Heart left ventricle (tissue), 16 donors: ENCODE measurements around the gene FGF6. TPM values are rescaled to one million over a fixed set of nuclear protein-coding genes. Genes with fewer than 3 reads are reported as not detected.
A peak's percentile ranks its signal among the peaks of the same experiment; 100 is the strongest.

Experiments
- ATAC-seq, 4 donors: fragments of 200-7000 bp; cut with Tn5 transposase; one replicate each; pipeline ENCODE4 v1.9.1; 2020 to 2022; ENCODE audit warnings: moderate library complexity in 4 of 4, mild to moderate bottlenecking in 3 of 4, moderate number of reproducible peaks in 1 of 4
- DNase-seq, 5 donors: peaks; one replicate each; pipeline ENCODE4 v3.0.0-alpha.2; 2020
- H3K27ac ChIP-seq, 12 donors: fragments of 200-600 bp; sonication (generic) in 4 of 12; one replicate each; pipeline versions ENCODE4 v1.5.0 to v1.8.0; 2016 to 2022; ENCODE audit warnings: mild to moderate bottlenecking in 2 of 12
- H3K27me3 ChIP-seq, 9 donors: fragments of 200-600 bp; sonication (generic) in 2 of 9; one replicate each; pipeline versions ENCODE4 v1.5.1 to v1.8.0; 2016 to 2022; ENCODE audit warnings: mild to moderate bottlenecking in 3 of 9
- H3K36me3 ChIP-seq, 9 donors: fragments of 200-600 bp; sonication (generic) in 2 of 9; one replicate each; pipeline versions ENCODE4 v1.5.0 to v1.8.0; 2018 to 2022; ENCODE audit warnings: mild to moderate bottlenecking in 2 of 9
- H3K4me1 ChIP-seq, 12 donors: fragments of 200-600 bp; sonication (generic) in 4 of 12; one replicate each; pipeline versions ENCODE4 v1.5.0 to v1.8.0; 2016 to 2022; ENCODE audit warnings: mild to moderate bottlenecking in 3 of 12
- H3K4me3 ChIP-seq, 12 donors: fragments of 200-600 bp; sonication (generic) in 4 of 12; one replicate each; pipeline versions ENCODE4 v1.5.0 to v1.8.0; 2017 to 2022; ENCODE audit warnings: mild to moderate bottlenecking in 9 of 12, moderate library complexity in 4 of 12
- H3K9me3 ChIP-seq, 12 donors: fragments of 200-600 bp; sonication (generic) in 4 of 12; one replicate each; pipeline versions ENCODE4 v1.5.0 to v1.8.0; 2016 to 2022; ENCODE audit warnings: mild to moderate bottlenecking in 1 of 12
- CTCF ChIP-seq, 12 donors: fragments of 200-600 bp; sonication (generic) in 4 of 12; IDR thresholded peaks; one replicate each; pipeline versions ENCODE4 v1.5.0 to v1.8.0; 2018 to 2022; ENCODE audit warnings: antibody characterized with exemption in 12 of 12, mild to moderate bottlenecking in 5 of 12
- POLR2A ChIP-seq, 2 donors: fragments of 450-650 bp; IDR thresholded peaks; one replicate each; pipeline ENCODE4 v1.6.1; 2017; ENCODE audit warnings: antibody characterized with exemption in 2 of 2, mild to moderate bottlenecking in 2 of 2, moderate library complexity in 2 of 2
- WGBS, 4 donors: extraction: QIAGEN DNeasy Blood & Tissue Kit in 2 of 4; methylation state at CpG; one replicate each; pipeline versions ENCODE4 v1.1.5 to v1.1.7; 2013 to 2018; 5-methylcytosine and 5-hydroxymethylcytosine counted together
- intact Hi-C, 10 donors: fragments of 100-400 bp; cut with DNase I; formaldehyde crosslinking; loops; one replicate each; pipeline versions ENCODE4 v1.11.1 to v1.14.2; 2022
- polyA plus RNA-seq, 2 donors: library from polyadenylated mRNA; stranded (reverse); fragments of 200-250 nt; gene quantifications; one replicate each; pipeline ENCODE4 v1.2.3, GENCODE V29; 2013
- total RNA-seq, 9 donors: library from RNA; depleted of rRNA in 2 of 9; stranded (reverse); fragments of >200 nt in 2 of 9; fragmentation: NEBNext Ultra II Directional in 3 of 9; extraction: Animal tissue kit (Norgen Biotek cat#: 25700) in 3 of 9; gene quantifications; one replicate each; pipeline versions ENCODE4 v1.1.0 to v1.2.4, GENCODE V29; 2016 to 2023
- donor health status: ischemic (EF 13 %, LVEDD 7.1; RV severe dilation, severe dysfunction).
- donor health status: healthy with polysubstance abuse.
- donor health status: DM: no; HTN: yes; CAD: no.
- donor health status: DM: no; HTN: no; CAD: no.
- donor health status: ischemic (EF 25% LVEDD 6.9; RV normal size, moderate dysfunction).
- donor health status: ischemic (EF 25% LVEDD 5.7; RV mildly dilated, moderate dysfunction).
- donor health status: healthy.
- donor health status: DM: yes; HTN: yes; CAD: no.
- donor health status: ischemic (EF 35%, LVEDD 5.7; RV mildly dilated, moderate dysfunction).
- donor health status: nonischemic (EF 11% LVEDD 7.7; RV severe dilation, severe dysfunction).
- donor health status: DM: yes; HTN: yes; CAD: no.
- donor health status: PGD.
- donor health status: ischemic (EF 29% LVEDD 5.4; RV normal size, mild dysfunction).
- donor health status: nonischemic (EF 23%, LVEDD 6.1; RV moderate dilation, normal function).

FGF6 gene
- total and polyA plus RNA-seq, 11 donors, result not detected

- H3K4me1 ChIP-seq, result peaks cover 0 to 26% (median 0%) of the 10 kb centered on the region in 12 donors
- H3K4me3 ChIP-seq, result no peak overlapping the region
- peaks cover 0 to 9% (median 0%) of the 10 kb centered on the region in 9 donors for H3K27me3 ChIP-seq
- peak overlapping the region in 4 of 12 donors; percentile 13 to 83 (median 82) for H3K27ac ChIP-seq
- intact Hi-C loops, result loop anchor here in 2 of 10 donors (5.0 kb wide), 2 partner anchors 60 to 110 kb away; no protein-coding TSS in a partner anchor
- DNase-seq (peak in 1 of 5 donors; percentile 57), ATAC-seq (peak in 1 of 4 donors; percentile 84)
- 43 to 58% (median 53%) methylated on average over 6 of the region's 6 CpGs for WGBS, 4 donors
- no peaks in the 10 kb centered on the region for H3K9me3 ChIP-seq
- no peak for TF ChIP-seq CTCF (IDR thresholded peaks at IDR 0.05)
- no peaks in the 10 kb centered on the region for H3K36me3 ChIP-seq
These were observed 28.2 kb downstream of the FGF6 start for GRCh38 chr12:4417455-4417854.

GRCh38 chr12:4416276-4416675 is 29.3 kb downstream of the FGF6 start:
- DNase-seq (no peak), ATAC-seq (no peak)
- Histone ChIP-seq H3K36me3 (no peaks in the 10 kb centered on the region), H3K27me3 (peaks cover 0 to 9% (median 0%) of the 10 kb centered on the region in 9 donors), H3K4me3 (no peak overlapping the region), H3K4me1 (peaks cover 0 to 26% (median 0%) of the 10 kb centered on the region in 12 donors), H3K9me3 (no peaks in the 10 kb centered on the region), H3K27ac (no peak overlapping the region)
- 89 to 94% (median 91%) methylated on average over 8 of the region's 8 CpGs for WGBS, 4 donors
- intact Hi-C loops, result loop anchor here in 2 of 10 donors (5.0 kb wide), 2 partner anchors 59 to 111 kb away; no protein-coding TSS in a partner anchor
- no peak for TF ChIP-seq CTCF (IDR thresholded peaks at IDR 0.05)
- no peak for TF ChIP-seq POLR2A (IDR thresholded peaks at IDR 0.05)

GRCh38 chr12:4412465-4412864 is 33.1 kb downstream of the FGF6 start:
- peaks cover 0 to 16% (median 0%) of the 10 kb centered on the region in 12 donors for H3K4me1 ChIP-seq
- ATAC-seq (no peak), DNase-seq (no peak)
- intact Hi-C loops, result no loop called here
- no peak overlapping the region for H3K27ac ChIP-seq
- 69 to 92% (median 90%) methylated on average over 1 of the region's 1 CpG for WGBS, 4 donors
- no peaks in the 10 kb centered on the region for H3K36me3 ChIP-seq
- no peak overlapping the region for H3K4me3 ChIP-seq
- peaks cover 0 to 2% (median 0%) of the 10 kb centered on the region in 9 donors for H3K27me3 ChIP-seq
- H3K9me3 ChIP-seq, result no peaks in the 10 kb centered on the region
- TF ChIP-seq CTCF (IDR thresholded peaks at IDR 0.05) (no peak), POLR2A (IDR thresholded peaks at IDR 0.05) (no peak)

- no peak for DNase-seq
- TF ChIP-seq POLR2A (IDR thresholded peaks at IDR 0.05) (no peak), CTCF (IDR thresholded peaks at IDR 0.05) (no peak)
- no peak overlapping the region for H3K4me3 ChIP-seq
These were observed 33.6 kb downstream of the FGF6 start for GRCh38 chr12:4412056-4412455.

More at GRCh38 chr12:4412056-4412455, 33.6 kb downstream of the FGF6 start:
- Histone ChIP-seq H3K27ac (no peak overlapping the region), H3K27me3 (no peaks in the 10 kb centered on the region), H3K4me1 (peaks cover 0 to 12% (median 0%) of the 10 kb centered on the region in 12 donors), H3K36me3 (no peaks in the 10 kb centered on the region), H3K9me3 (no peaks in the 10 kb centered on the region)
- no peak for ATAC-seq
- intact Hi-C loops, result no loop called here
- 78 to 84% (median 83%) methylated on average over 3 of the region's 3 CpGs for WGBS, 4 donors
